ENCODE results near the gene RPP25L. TPM values are rescaled to one million over a fixed set of nuclear protein-coding genes. Genes with fewer than 3 reads are reported as not detected.
A peak's percentile ranks its signal among the peaks of the same experiment; 100 is the strongest.

RPP25L gene
- total RNA-seq, 1 experiment from 2014 or later: 24.5 TPM

- TF ChIP-seq FOXP4 (CRISPR knock-in tag; IDR thresholded peaks at IDR 0.05) (peak; percentile 73), E2F5 (CRISPR knock-in tag; IDR thresholded peaks at IDR 0.05) (peak; percentile 91), ZNF512 (CRISPR knock-in tag; IDR thresholded peaks at IDR 0.05; ENCODE audit: borderline replicate concordance) (no peak), HMGXB4 (CRISPR knock-in tag; IDR thresholded peaks at IDR 0.05) (peak; percentile 97), RELA (CRISPR knock-in tag; IDR thresholded peaks at IDR 0.05; ENCODE audit: borderline replicate concordance) (peak; percentile 94), MYBL2 (CRISPR knock-in tag; IDR thresholded peaks at IDR 0.05) (no peak), TEAD4 (CRISPR knock-in tag; IDR thresholded peaks at IDR 0.05) (peak; percentile 68; the same call in 1 of the 2 replicates), IRF2 (CRISPR knock-in tag; IDR thresholded peaks at IDR 0.05; ENCODE audit: borderline replicate concordance, low read depth) (no peak), MAX (CRISPR knock-in tag; IDR thresholded peaks at IDR 0.05) (peak; percentile 95), FOXP1 (CRISPR knock-in tag; IDR thresholded peaks at IDR 0.05; ENCODE audit: borderline replicate concordance) (peak; percentile 91), ZNF317 (CRISPR knock-in tag; IDR thresholded peaks at IDR 0.05; ENCODE audit: borderline replicate concordance, low read depth) (peak; percentile 57; the same call in 1 of the 2 replicates), ATF3 (CRISPR knock-in tag; conservative IDR thresholded peaks at IDR 0.05) (no peak), AR (CRISPR knock-in tag; IDR thresholded peaks at IDR 0.05) (no peak), NR2C2 (CRISPR knock-in tag; IDR thresholded peaks at IDR 0.05) (0 out of 2 replicates have a peak, but pooled peaks have one; percentile 57), AFF4 (CRISPR knock-in tag; IDR thresholded peaks at IDR 0.05; ENCODE audit: borderline replicate concordance) (0 out of 2 replicates have a peak, but pooled peaks have one; percentile 60), SMAD3 (CRISPR knock-in tag; IDR thresholded peaks at IDR 0.05; ENCODE audit: borderline replicate concordance) (peak; percentile 67; the same call in 1 of the 2 replicates), ERG (CRISPR knock-in tag; IDR thresholded peaks at IDR 0.05) (no peak), JUN (CRISPR knock-in tag; IDR thresholded peaks at IDR 0.05) (no peak; the same call in 1 of the 2 replicates)
Measured at GRCh38 chr9:34637356-34638137, 25.6 kb upstream of the RPP25L start, which contains the start of gene SIGMAR1 (continued).
